Measurements from ENCODE around the gene RYR3. TPM values are rescaled to one million over a fixed set of nuclear protein-coding genes. Genes with fewer than 3 reads are reported as not detected.

Gene RYR3
- total RNA-seq, 1 donor from 2014 or later = 0.61 TPM

- no peak for ATAC-seq
- TF ChIP-seq CTCF (IDR thresholded peaks at IDR 0.05) = no peak
- DNase-seq = no peak
- H3K4me1 ChIP-seq = no peaks in the 10 kb centered on the region
- no peaks in the 10 kb centered on the region for H3K36me3 ChIP-seq
- H3K27me3 ChIP-seq = no peaks in the 10 kb centered on the region
- H3K9me3 ChIP-seq = no peaks in the 10 kb centered on the region
- no peak overlapping the region for H3K27ac ChIP-seq
- H3K4me3 ChIP-seq = no peak overlapping the region
- intact Hi-C loops (cut with DNase I) = no loop called here
These were observed 410.2 kb downstream of the RYR3 start for GRCh38 chr15:33720952-33721351.

DNA sequence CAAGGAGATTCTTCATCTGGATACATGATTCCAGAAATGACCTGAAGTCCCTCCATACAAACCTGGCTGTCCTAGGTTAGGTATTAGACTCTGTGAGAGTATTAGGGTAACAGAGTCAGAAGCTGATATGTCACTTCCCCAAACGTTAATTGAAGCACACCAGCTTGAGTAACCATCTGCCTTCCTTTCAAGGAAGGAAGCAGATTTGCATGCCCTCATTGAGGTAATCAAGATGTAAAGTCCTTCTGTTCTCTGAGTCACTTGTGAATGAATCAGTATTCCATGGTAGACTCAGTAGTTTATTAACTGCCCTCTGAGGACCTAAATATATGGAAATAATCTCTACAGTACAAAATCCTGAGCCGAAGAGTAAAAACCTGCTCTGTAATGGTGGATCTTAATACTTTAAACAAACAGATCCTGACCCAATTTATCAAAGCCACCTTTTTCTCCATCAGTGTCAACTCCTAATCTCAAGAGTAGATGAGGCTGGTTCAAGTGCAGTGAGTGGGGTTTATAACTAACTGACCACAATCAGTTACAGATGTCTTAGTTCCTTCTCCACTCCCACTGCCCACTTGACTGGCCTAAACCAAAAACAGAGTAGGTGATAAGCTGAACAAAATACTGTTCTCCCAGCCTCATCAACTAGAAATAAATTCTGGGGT is 411.4 kb downstream of the RYR3 start:
- Histone ChIP-seq H3K27me3 (no peaks in the 10 kb centered on the region), H3K9me3 (no peaks in the 10 kb centered on the region), H3K4me1 (no peaks in the 10 kb centered on the region), H3K36me3 (no peaks in the 10 kb centered on the region), H3K27ac (no peak overlapping the region), H3K4me3 (no peak overlapping the region)
- intact Hi-C loops (cut with DNase I) = no loop called here
- no peak for ATAC-seq
- no peak for DNase-seq
- TF ChIP-seq CTCF (IDR thresholded peaks at IDR 0.05) = no peak

DNA sequence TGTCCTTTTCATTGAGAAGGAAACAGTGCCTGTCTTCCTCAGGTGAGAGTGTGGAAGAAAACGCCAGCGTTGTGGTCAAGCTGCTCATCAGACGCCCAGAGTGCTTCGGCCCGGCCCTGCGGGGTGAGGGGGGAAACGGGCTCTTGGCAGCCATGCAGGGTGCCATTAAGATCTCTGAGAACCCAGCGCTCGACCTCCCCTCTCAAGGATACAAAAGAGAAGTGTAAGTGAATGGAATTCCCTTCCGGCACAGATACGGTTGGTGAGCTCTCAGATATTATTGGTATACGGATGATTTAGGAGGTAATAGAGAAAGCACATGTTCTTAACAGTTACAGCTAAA is 411.9 kb downstream of the RYR3 start:
- no peak overlapping the region for H3K27ac ChIP-seq
- TF ChIP-seq CTCF (IDR thresholded peaks at IDR 0.05) = no peak
- no peaks in the 10 kb centered on the region for H3K9me3 ChIP-seq
- H3K27me3 ChIP-seq = no peaks in the 10 kb centered on the region
- no peaks in the 10 kb centered on the region for H3K4me1 ChIP-seq
- intact Hi-C loops (cut with DNase I) = no loop called here
- DNase-seq (no peak), ATAC-seq (no peak)
- H3K4me3 ChIP-seq = no peak overlapping the region
- no peaks in the 10 kb centered on the region for H3K36me3 ChIP-seq

DNA sequence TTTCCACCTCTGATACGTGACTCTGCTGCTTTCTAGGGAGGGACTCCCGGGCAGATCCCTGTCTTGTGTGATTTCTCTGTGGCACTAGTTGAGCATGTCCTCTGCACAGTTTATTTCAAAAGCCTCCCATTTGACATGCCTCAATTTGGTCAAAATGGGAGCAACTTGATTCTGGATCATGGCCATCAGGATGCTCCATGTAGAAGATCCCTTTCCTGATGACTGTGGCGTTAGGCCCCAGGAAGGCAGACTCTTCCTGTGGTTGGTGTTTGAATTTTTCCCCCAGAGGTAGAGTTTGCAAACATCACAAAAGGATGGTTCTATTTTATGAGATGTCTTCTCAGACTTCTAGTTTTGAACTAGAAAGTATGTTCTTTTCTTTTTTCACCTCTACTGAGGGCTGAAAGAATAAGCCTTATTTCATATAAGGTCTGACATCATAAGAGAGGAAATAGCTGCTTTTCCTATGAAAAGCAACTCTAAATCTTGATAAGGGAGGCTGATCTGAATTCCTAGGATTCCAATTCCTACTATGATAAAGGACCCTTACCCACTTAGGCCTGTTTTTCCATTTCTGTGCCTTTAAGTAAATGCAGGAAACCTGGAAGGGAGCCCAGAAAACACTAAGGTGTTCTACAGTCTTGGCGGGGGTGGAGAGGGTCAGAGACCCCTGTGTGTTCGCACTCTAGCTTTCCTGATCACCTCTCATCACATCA is 413.7 kb downstream of the RYR3 start:
- TF ChIP-seq CTCF (IDR thresholded peaks at IDR 0.05) = no peak
- Histone ChIP-seq H3K4me3 (no peak overlapping the region), H3K9me3 (no peaks in the 10 kb centered on the region), H3K4me1 (no peaks in the 10 kb centered on the region), H3K36me3 (no peaks in the 10 kb centered on the region), H3K27me3 (no peaks in the 10 kb centered on the region), H3K27ac (no peak overlapping the region)
- intact Hi-C loops (cut with DNase I) = no loop called here
- DNase-seq = no peak
- ATAC-seq = no peak

DNA sequence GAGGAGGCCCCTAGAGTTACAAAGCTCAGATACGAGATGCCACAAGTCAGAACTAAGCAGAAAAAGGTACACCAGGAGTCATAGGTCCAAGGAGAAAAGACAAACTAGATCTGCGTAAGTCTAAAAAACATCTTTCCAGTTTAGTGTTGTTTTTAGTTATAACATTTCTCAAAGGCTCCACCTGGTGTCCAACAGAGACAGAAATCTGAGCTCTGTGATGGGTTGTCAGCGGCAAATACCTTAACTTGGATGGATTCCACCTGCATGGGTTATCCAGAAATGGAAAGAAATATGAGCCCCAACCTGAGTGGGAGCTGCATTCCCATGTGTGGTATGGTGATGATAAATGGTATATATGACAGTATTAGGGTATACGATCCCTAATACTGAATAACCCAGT is 418.9 kb downstream of the RYR3 start:
- Histone ChIP-seq H3K36me3 (no peaks in the 10 kb centered on the region), H3K4me3 (no peak overlapping the region), H3K27me3 (no peaks in the 10 kb centered on the region), H3K27ac (no peak overlapping the region), H3K9me3 (no peaks in the 10 kb centered on the region), H3K4me1 (no peaks in the 10 kb centered on the region)
- no peak for TF ChIP-seq CTCF (IDR thresholded peaks at IDR 0.05)
- no peak for DNase-seq
- no peak for ATAC-seq
- intact Hi-C loops (cut with DNase I) = no loop called here

All from upper lobe of right lung (tissue), 1 donor.